IPS-18a (cell line): ENCODE results near the gene EYS.
"Not testable (repeated sequence)": the region's sequence is repeated elsewhere in the genome, so short reads cannot be mapped to it uniquely, and the experiment has no call there.

Experiments used
- H3K27ac ChIP-seq: one replicate; pipeline ENCODE4 v1.5.1; 2013; ENCODE audit warnings: low read length
- H3K27me3 ChIP-seq: one replicate; pipeline ENCODE4 v1.6.1; 2013; ENCODE audit warnings: mild to moderate bottlenecking, low read length; ENCODE audit not compliant: control insufficient read depth, insufficient read depth
- H3K36me3 ChIP-seq: one replicate; pipeline ENCODE4 v1.6.1; 2013; ENCODE audit warnings: low read depth, low read length; ENCODE audit not compliant: control insufficient read depth
- H3K4me1 ChIP-seq: one replicate; pipeline ENCODE4 v1.6.1; 2013; ENCODE audit warnings: low read depth, low read length; ENCODE audit not compliant: control insufficient read depth
- H3K4me3 ChIP-seq: one replicate; pipeline ENCODE4 v1.5.1; 2013; ENCODE audit warnings: low read length
- H3K9ac ChIP-seq: one replicate; pipeline ENCODE4 v1.6.1; 2013; ENCODE audit warnings: mild to moderate bottlenecking, low read length, moderate library complexity
- H3K9me3 ChIP-seq: one replicate; pipeline ENCODE4 v1.6.1; 2013; ENCODE audit warnings: low read depth, low read length; ENCODE audit not compliant: control insufficient read depth

The EYS gene

GRCh38 chr6:65450451-65450850 is 256.6 kb downstream of the EYS start:
- Histone ChIP-seq H3K9me3 (peaks cover 3% of the 10 kb centered on the region), H3K27me3 (no peaks in the 10 kb centered on the region), H3K4me1 (peaks cover 27% of the 10 kb centered on the region), H3K27ac (no peak overlapping the region), H3K4me3 (no peak overlapping the region), H3K36me3 (no peaks in the 10 kb centered on the region), H3K9ac (no peak overlapping the region)

- Histone ChIP-seq H3K4me3 (no peak overlapping the region), H3K9me3 (no peaks in the 10 kb centered on the region), H3K9ac (no peak overlapping the region), H3K27ac (no peak overlapping the region), H3K27me3 (no peaks in the 10 kb centered on the region), H3K4me1 (peaks cover 27% of the 10 kb centered on the region), H3K36me3 (no peaks in the 10 kb centered on the region)
Observed at GRCh38 chr6:65449926-65450325, 257.1 kb downstream of the EYS start.

- Histone ChIP-seq H3K9ac (no peak overlapping the region), H3K36me3 (no peaks in the 10 kb centered on the region), H3K27ac (no peak overlapping the region), H3K4me3 (no peak overlapping the region), H3K4me1 (peaks cover 27% of the 10 kb centered on the region), H3K9me3 (no peaks in the 10 kb centered on the region), H3K27me3 (no peaks in the 10 kb centered on the region)
Observed at GRCh38 chr6:65448866-65449265, 258.2 kb downstream of the EYS start.

- Histone ChIP-seq H3K9me3 (no peaks in the 10 kb centered on the region), H3K4me1 (no peaks in the 10 kb centered on the region), H3K4me3 (no peak overlapping the region), H3K27me3 (no peaks in the 10 kb centered on the region), H3K9ac (no peak overlapping the region), H3K27ac (no peak overlapping the region), H3K36me3 (no peaks in the 10 kb centered on the region)
Observed at GRCh38 chr6:65436281-65436680, 270.7 kb downstream of the EYS start.

- Histone ChIP-seq H3K27ac (no peak overlapping the region), H3K9me3 (no peaks in the 10 kb centered on the region), H3K9ac (no peak overlapping the region), H3K4me1 (peaks cover 2% of the 10 kb centered on the region), H3K27me3 (no peaks in the 10 kb centered on the region), H3K4me3 (no peak overlapping the region), H3K36me3 (no peaks in the 10 kb centered on the region)
Observed at GRCh38 chr6:65416621-65417020, 290.4 kb downstream of the EYS start.

- Histone ChIP-seq H3K4me1 (peaks cover 2% of the 10 kb centered on the region), H3K9ac (no peak overlapping the region), H3K36me3 (no peaks in the 10 kb centered on the region), H3K9me3 (no peaks in the 10 kb centered on the region), H3K27ac (no peak overlapping the region), H3K27me3 (no peaks in the 10 kb centered on the region), H3K4me3 (no peak overlapping the region)
Observed at GRCh38 chr6:65410309-65410708, 296.7 kb downstream of the EYS start.

- H3K36me3 ChIP-seq: no peaks in the 10 kb centered on the region
- H3K4me3 ChIP-seq: no peak overlapping the region
- H3K27ac ChIP-seq: no peak overlapping the region
- no peaks in the 10 kb centered on the region for H3K27me3 ChIP-seq
- H3K4me1 ChIP-seq: no peaks in the 10 kb centered on the region
- no peak overlapping the region for H3K9ac ChIP-seq
- H3K9me3 ChIP-seq: no peaks in the 10 kb centered on the region
Observed at GRCh38 chr6:65402564-65402963, 304.5 kb downstream of the EYS start.

- Histone ChIP-seq H3K9me3 (no peaks in the 10 kb centered on the region), H3K27me3 (no peaks in the 10 kb centered on the region), H3K4me3 (no peak overlapping the region), H3K9ac (no peak overlapping the region), H3K27ac (no peak overlapping the region), H3K4me1 (no peaks in the 10 kb centered on the region), H3K36me3 (no peaks in the 10 kb centered on the region)
Observed at GRCh38 chr6:65399355-65400084, 307.5 kb downstream of the EYS start.

GRCh38 chr6:65398851-65399250 is 308.2 kb downstream of the EYS start:
- no peak overlapping the region for H3K27ac ChIP-seq
- no peaks in the 10 kb centered on the region for H3K9me3 ChIP-seq
- H3K27me3 ChIP-seq: no peaks in the 10 kb centered on the region
- no peak overlapping the region for H3K4me3 ChIP-seq
- no peaks in the 10 kb centered on the region for H3K4me1 ChIP-seq
- H3K9ac ChIP-seq: no peak overlapping the region
- H3K36me3 ChIP-seq: no peaks in the 10 kb centered on the region

- H3K4me3 ChIP-seq: no peak overlapping the region
- H3K36me3 ChIP-seq: no peaks in the 10 kb centered on the region
- no peaks in the 10 kb centered on the region for H3K27me3 ChIP-seq
- no peaks in the 10 kb centered on the region for H3K9me3 ChIP-seq
- H3K9ac ChIP-seq: no peak overlapping the region
- no peak overlapping the region for H3K27ac ChIP-seq
- H3K4me1 ChIP-seq: no peaks in the 10 kb centered on the region
Observed at GRCh38 chr6:65350530-65350929, 356.5 kb downstream of the EYS start.

- H3K9ac ChIP-seq, H3K27ac ChIP-seq, H3K27me3 ChIP-seq, H3K9me3 ChIP-seq, H3K4me3 ChIP-seq, H3K4me1 ChIP-seq, H3K36me3 ChIP-seq: not testable (repeated sequence)
Observed at GRCh38 chr6:65302655-65303054, 404.4 kb downstream of the EYS start.

GRCh38 chr6:65299236-65299635 is 407.8 kb downstream of the EYS start:
- Histone ChIP-seq H3K27ac (no peak overlapping the region), H3K27me3 (no peaks in the 10 kb centered on the region), H3K4me1 (no peaks in the 10 kb centered on the region), H3K36me3 (no peaks in the 10 kb centered on the region), H3K9me3 (no peaks in the 10 kb centered on the region), H3K9ac (no peak overlapping the region), H3K4me3 (no peak overlapping the region)
